Suprapubic skin (tissue), 4 donors: ENCODE data around the gene TMTC2. TPM values are rescaled to one million over a fixed set of nuclear protein-coding genes. Genes with fewer than 3 reads are reported as not detected.

Experiments used
- DNase-seq, 2 donors: peaks; one replicate each; pipeline ENCODE4 v3.0.0-alpha.2; 2019; ENCODE audit warnings: low spot score in 2 of 2
- H3K27ac ChIP-seq: fragments of 200-600 bp; sonication (generic); one replicate; pipeline ENCODE4 v1.5.1; 2019
- H3K27me3 ChIP-seq: fragments of 200-600 bp; sonication (generic); one replicate; pipeline ENCODE4 v1.5.1; 2019
- H3K36me3 ChIP-seq: fragments of 200-600 bp; sonication (generic); one replicate; pipeline ENCODE4 v1.5.1; 2019
- H3K4me1 ChIP-seq: fragments of 200-600 bp; sonication (generic); one replicate; pipeline ENCODE4 v1.5.1; 2019
- H3K4me3 ChIP-seq: fragments of 200-600 bp; sonication (generic); one replicate; pipeline ENCODE4 v1.5.1; 2019; ENCODE audit warnings: mild to moderate bottlenecking
- H3K9me3 ChIP-seq: fragments of 200-600 bp; sonication (generic); one replicate; pipeline ENCODE4 v1.5.1; 2019
- CTCF ChIP-seq, 2 donors: fragments of 200-600 bp in 1 of 2; fragments of 450-650 bp in 1 of 2; sonication (generic) in 1 of 2; IDR thresholded peaks; one replicate each; pipeline ENCODE4 v1.5.1; 2016 to 2019; ENCODE audit warnings: antibody characterized with exemption in 2 of 2, mild to moderate bottlenecking in 1 of 2, moderate library complexity in 1 of 2
- EP300 ChIP-seq: sonication (generic); formaldehyde crosslinking; IDR thresholded peaks from one replicate; pipeline ENCODE4 v1.6.1; 2017; ENCODE audit warnings: antibody characterized with exemption
- POLR2A ChIP-seq, 2 donors: fragments of 450-650 bp; IDR thresholded peaks; one replicate each; pipeline ENCODE4 v1.6.1; 2017; ENCODE audit warnings: antibody characterized with exemption in 2 of 2, mild to moderate bottlenecking in 2 of 2, moderate library complexity in 2 of 2
- POLR2AphosphoS5 ChIP-seq, 3 donors: sonication (generic); formaldehyde crosslinking; IDR thresholded peaks; one replicate each; pipeline ENCODE4 v1.6.1; 2017; ENCODE audit warnings: antibody characterized with exemption in 3 of 3
- WGBS: methylation state at CpG from one replicate; pipeline ENCODE4 v1.1.5; 2018; 5-methylcytosine and 5-hydroxymethylcytosine counted together
- total RNA-seq, 4 donors: library from RNA; depleted of rRNA; stranded (reverse); fragments of >200 nt; gene quantifications; one replicate each; pipeline ENCODE4 v1.1.0, GENCODE V29; 2016

TMTC2 gene
- total RNA-seq, 4 donors from 2014 or later = 16.7 to 21.1 (median 18.9) TPM

- Histone ChIP-seq H3K27ac (no peak overlapping the region), H3K4me3 (no peak overlapping the region), H3K36me3 (no peaks in the 10 kb centered on the region), H3K9me3 (no peaks in the 10 kb centered on the region), H3K27me3 (no peaks in the 10 kb centered on the region), H3K4me1 (no peaks in the 10 kb centered on the region)
- no peak for DNase-seq
- TF ChIP-seq POLR2AphosphoS5 (IDR thresholded peaks at IDR 0.05) (no peak), CTCF (IDR thresholded peaks at IDR 0.05) (no peak), EP300 (no peak), POLR2A (IDR thresholded peaks at IDR 0.05) (no peak)
- WGBS = 45% methylated on average over 3 of the region's 3 CpGs
Measured at GRCh38 chr12:83150465-83151189, 463.9 kb downstream of the TMTC2 start.

- no peaks in the 10 kb centered on the region for H3K27me3 ChIP-seq
- no peaks in the 10 kb centered on the region for H3K36me3 ChIP-seq
- no peak overlapping the region for H3K27ac ChIP-seq
- no peak for DNase-seq
- TF ChIP-seq POLR2A (IDR thresholded peaks at IDR 0.05) (no peak), EP300 (no peak), CTCF (IDR thresholded peaks at IDR 0.05) (no peak), POLR2AphosphoS5 (IDR thresholded peaks at IDR 0.05) (no peak)
- no peaks in the 10 kb centered on the region for H3K4me1 ChIP-seq
- H3K9me3 ChIP-seq = no peaks in the 10 kb centered on the region
- no peak overlapping the region for H3K4me3 ChIP-seq
Measured at GRCh38 chr12:83153177-83153576, 466.5 kb downstream of the TMTC2 start.

- no peaks in the 10 kb centered on the region for H3K4me1 ChIP-seq
- no peak overlapping the region for H3K27ac ChIP-seq
- DNase-seq = no peak
- no peaks in the 10 kb centered on the region for H3K9me3 ChIP-seq
- WGBS = 84% methylated on average over 5 of the region's 5 CpGs
- TF ChIP-seq CTCF (IDR thresholded peaks at IDR 0.05) (no peak), POLR2AphosphoS5 (IDR thresholded peaks at IDR 0.05) (no peak), POLR2A (IDR thresholded peaks at IDR 0.05) (no peak), EP300 (no peak)
- no peaks in the 10 kb centered on the region for H3K36me3 ChIP-seq
- no peak overlapping the region for H3K4me3 ChIP-seq
- no peaks in the 10 kb centered on the region for H3K27me3 ChIP-seq
Measured at GRCh38 chr12:83156815-83157214, 470.1 kb downstream of the TMTC2 start.

GRCh38 chr12:83157604-83158003, 470.9 kb downstream of the TMTC2 start:
- H3K4me1 ChIP-seq = no peaks in the 10 kb centered on the region
- H3K27me3 ChIP-seq = no peaks in the 10 kb centered on the region
- 73% methylated on average over 4 of the region's 4 CpGs for WGBS
- H3K36me3 ChIP-seq = no peaks in the 10 kb centered on the region
- no peak for DNase-seq
- no peak overlapping the region for H3K27ac ChIP-seq
- no peaks in the 10 kb centered on the region for H3K9me3 ChIP-seq
- H3K4me3 ChIP-seq = no peak overlapping the region
- no peak for TF ChIP-seq POLR2A (IDR thresholded peaks at IDR 0.05)
- TF ChIP-seq POLR2AphosphoS5 (IDR thresholded peaks at IDR 0.05) = no peak
- TF ChIP-seq CTCF (IDR thresholded peaks at IDR 0.05) = no peak
- TF ChIP-seq EP300 = no peak

GRCh38 chr12:83158613-83159207, 472.0 kb downstream of the TMTC2 start:
- no peak overlapping the region for H3K4me3 ChIP-seq
- no peaks in the 10 kb centered on the region for H3K36me3 ChIP-seq
- H3K9me3 ChIP-seq = no peaks in the 10 kb centered on the region
- H3K27ac ChIP-seq = no peak overlapping the region
- no peak for TF ChIP-seq POLR2AphosphoS5 (IDR thresholded peaks at IDR 0.05)
- TF ChIP-seq EP300 = no peak
- no peak for TF ChIP-seq CTCF (IDR thresholded peaks at IDR 0.05)
- TF ChIP-seq POLR2A (IDR thresholded peaks at IDR 0.05) = no peak
- H3K4me1 ChIP-seq = no peaks in the 10 kb centered on the region
- no peak for DNase-seq
- WGBS = 90% methylated on average over 5 of the region's 5 CpGs
- H3K27me3 ChIP-seq = no peaks in the 10 kb centered on the region
